ENCODE data around the gene OTOG.

DNA sequence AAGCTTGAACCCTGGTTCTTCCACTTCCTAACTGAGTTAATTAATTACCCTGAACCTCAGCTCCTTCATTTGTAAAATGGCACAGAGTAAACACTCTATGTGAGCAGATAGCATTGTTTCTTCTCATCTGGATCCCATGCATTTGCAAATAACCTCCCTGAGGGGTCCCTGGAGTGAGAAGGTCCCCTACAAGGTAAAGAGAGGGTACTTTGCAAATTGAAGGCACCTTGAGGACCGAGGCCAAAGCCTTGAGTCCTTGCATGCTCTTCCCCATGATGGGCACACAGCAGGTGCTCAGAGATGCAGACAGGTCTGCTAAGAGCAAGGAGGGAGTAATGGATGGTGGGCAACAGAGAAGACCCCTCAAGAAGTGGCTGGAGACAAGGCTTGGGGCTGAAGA is 33.2 kb downstream of the OTOG start:
- TF ChIP-seq EZH2phosphoT487 (IDR thresholded peaks at IDR 0.05; ENCODE audit: insufficient read depth, low read depth) (no peak), EZH2 (IDR thresholded peaks at IDR 0.05; ENCODE audit: insufficient read depth, poor library complexity, severe bottlenecking) (no peak)

Measured in GM23248 (cell line).